ENCODE data around the gene REXO5.

The REXO5 gene

GRCh38 chr16:20878682-20879147 lies 72.4 kb downstream of the REXO5 start:
- no peak for TF ChIP-seq CTCF (conservative IDR thresholded peaks at IDR 0.05; ENCODE audit: low read depth, low read length)
- no peak overlapping the region for H3K4me3 ChIP-seq (ENCODE audit: low read depth, low read length)

GRCh38 chr16:20879175-20880040 lies 73.1 kb downstream of the REXO5 start:
- peak; percentile 70 for DNase-seq (ENCODE audit: low read depth)
- no peak overlapping the region for H3K4me3 ChIP-seq (ENCODE audit: low read depth, low read length)
- TF ChIP-seq CTCF (conservative IDR thresholded peaks at IDR 0.05; ENCODE audit: low read depth, low read length): no peak

More at GRCh38 chr16:20878682-20879147, 72.4 kb downstream of the REXO5 start:
- no peak for DNase-seq (ENCODE audit: low read depth)

- TF ChIP-seq CTCF (conservative IDR thresholded peaks at IDR 0.05; ENCODE audit: low read depth, low read length): no peak
- no peak overlapping the region for H3K4me3 ChIP-seq (ENCODE audit: low read depth, low read length)
- DNase-seq (ENCODE audit: low read depth): no peak
Observed at GRCh38 chr16:20880867-20881502, 74.7 kb downstream of the REXO5 start.

GRCh38 chr16:20881503-20881878 lies 75.2 kb downstream of the REXO5 start:
- no peak overlapping the region for H3K4me3 ChIP-seq (ENCODE audit: low read depth, low read length)
- TF ChIP-seq CTCF (conservative IDR thresholded peaks at IDR 0.05; ENCODE audit: low read depth, low read length): no peak
- DNase-seq (ENCODE audit: low read depth): no peak

- peak; percentile 60 for DNase-seq (ENCODE audit: low read depth)
- no peak for TF ChIP-seq CTCF (conservative IDR thresholded peaks at IDR 0.05; ENCODE audit: low read depth, low read length)
- H3K4me3 ChIP-seq (ENCODE audit: low read depth, low read length): no peak overlapping the region
Observed at GRCh38 chr16:20883554-20884239, 77.4 kb downstream of the REXO5 start.

GRCh38 chr16:20884240-20884556 lies 77.9 kb downstream of the REXO5 start:
- H3K4me3 ChIP-seq (ENCODE audit: low read depth, low read length): no peak overlapping the region
- peak; percentile 85 for DNase-seq (ENCODE audit: low read depth)

More at GRCh38 chr16:20884240-20884556, 77.9 kb downstream of the REXO5 start:
- no peak for TF ChIP-seq CTCF (conservative IDR thresholded peaks at IDR 0.05; ENCODE audit: low read depth, low read length)
